GM12865 (cell line): ENCODE results near the gene RBFOX1.

Source experiments
- DNase-seq: peaks from one replicate; pipeline ENCODE4 v3.0.0; 2010; ENCODE audit warnings: low read depth
- H3K4me3 ChIP-seq: 2 replicates; pipeline ENCODE4 v1.5.1; 2011; ENCODE audit warnings: mild to moderate bottlenecking, low read depth, low read length, control low read depth
- TF ChIP-seq, protein P1 (sequence below): IDR thresholded peaks from 2 replicates; pipeline ENCODE4 v1.5.1; 2011; ENCODE audit warnings: low read length, control low read depth, low read depth, inconsistent platforms; ENCODE audit not compliant: insufficient read depth; ENCODE audit errors: missing control alignments

The RBFOX1 gene

DNA sequence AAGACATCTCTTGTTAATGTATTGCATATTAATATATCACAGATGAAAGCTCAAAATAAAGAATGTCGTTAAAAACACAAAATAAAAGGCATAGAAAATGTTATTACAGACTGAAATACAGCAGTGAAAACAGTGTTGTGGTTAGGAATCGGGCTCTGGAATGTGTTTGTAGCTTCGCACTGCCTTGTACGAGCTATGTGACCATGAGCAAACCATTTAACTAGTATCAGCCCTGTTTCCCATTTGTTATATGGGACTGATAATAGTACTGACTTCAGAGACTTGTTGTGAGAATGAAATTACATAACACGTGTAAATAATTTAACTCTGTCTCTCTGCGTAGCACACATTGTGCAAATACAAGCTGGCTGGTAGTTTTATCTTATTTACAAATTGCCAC lies 648 bp upstream of the RBFOX1 start:
- H3K4me3 ChIP-seq: no peak overlapping the region
- TF ChIP-seq, protein P1, sequence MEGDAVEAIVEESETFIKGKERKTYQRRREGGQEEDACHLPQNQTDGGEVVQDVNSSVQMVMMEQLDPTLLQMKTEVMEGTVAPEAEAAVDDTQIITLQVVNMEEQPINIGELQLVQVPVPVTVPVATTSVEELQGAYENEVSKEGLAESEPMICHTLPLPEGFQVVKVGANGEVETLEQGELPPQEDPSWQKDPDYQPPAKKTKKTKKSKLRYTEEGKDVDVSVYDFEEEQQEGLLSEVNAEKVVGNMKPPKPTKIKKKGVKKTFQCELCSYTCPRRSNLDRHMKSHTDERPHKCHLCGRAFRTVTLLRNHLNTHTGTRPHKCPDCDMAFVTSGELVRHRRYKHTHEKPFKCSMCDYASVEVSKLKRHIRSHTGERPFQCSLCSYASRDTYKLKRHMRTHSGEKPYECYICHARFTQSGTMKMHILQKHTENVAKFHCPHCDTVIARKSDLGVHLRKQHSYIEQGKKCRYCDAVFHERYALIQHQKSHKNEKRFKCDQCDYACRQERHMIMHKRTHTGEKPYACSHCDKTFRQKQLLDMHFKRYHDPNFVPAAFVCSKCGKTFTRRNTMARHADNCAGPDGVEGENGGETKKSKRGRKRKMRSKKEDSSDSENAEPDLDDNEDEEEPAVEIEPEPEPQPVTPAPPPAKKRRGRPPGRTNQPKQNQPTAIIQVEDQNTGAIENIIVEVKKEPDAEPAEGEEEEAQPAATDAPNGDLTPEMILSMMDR: no peak

DNA sequence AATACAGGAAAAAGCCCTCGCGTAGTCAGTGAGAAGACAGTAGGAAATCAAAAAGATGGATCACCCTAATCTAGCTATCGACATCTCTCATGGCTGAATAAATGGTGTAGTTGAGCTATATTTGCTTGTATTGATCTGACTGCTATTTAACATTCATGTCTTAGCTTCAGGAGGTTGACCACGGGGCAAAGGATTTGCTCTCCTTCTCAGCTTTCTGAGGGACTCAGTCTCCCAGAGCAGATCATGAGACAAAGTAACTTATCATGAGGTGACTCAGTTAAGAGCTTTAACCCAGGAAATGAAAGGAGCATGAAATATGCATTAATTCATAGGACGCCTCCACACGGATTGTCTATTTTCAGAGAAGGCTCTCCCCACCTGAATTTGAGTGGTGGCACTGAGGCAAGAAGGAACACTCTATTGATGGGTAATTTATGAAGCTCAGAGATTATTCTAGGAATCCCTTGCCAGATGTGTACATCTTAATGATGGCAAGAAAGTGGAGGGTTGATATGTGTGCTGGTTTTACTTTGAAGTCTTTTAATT lies 608 bp downstream of the RBFOX1 start:
- no peak for DNase-seq
- H3K4me3 ChIP-seq: no peak overlapping the region
- TF ChIP-seq, protein P1: no peak

More for the DNA sequence above, 648 bp upstream of the RBFOX1 start:
- no peak for DNase-seq

DNA sequence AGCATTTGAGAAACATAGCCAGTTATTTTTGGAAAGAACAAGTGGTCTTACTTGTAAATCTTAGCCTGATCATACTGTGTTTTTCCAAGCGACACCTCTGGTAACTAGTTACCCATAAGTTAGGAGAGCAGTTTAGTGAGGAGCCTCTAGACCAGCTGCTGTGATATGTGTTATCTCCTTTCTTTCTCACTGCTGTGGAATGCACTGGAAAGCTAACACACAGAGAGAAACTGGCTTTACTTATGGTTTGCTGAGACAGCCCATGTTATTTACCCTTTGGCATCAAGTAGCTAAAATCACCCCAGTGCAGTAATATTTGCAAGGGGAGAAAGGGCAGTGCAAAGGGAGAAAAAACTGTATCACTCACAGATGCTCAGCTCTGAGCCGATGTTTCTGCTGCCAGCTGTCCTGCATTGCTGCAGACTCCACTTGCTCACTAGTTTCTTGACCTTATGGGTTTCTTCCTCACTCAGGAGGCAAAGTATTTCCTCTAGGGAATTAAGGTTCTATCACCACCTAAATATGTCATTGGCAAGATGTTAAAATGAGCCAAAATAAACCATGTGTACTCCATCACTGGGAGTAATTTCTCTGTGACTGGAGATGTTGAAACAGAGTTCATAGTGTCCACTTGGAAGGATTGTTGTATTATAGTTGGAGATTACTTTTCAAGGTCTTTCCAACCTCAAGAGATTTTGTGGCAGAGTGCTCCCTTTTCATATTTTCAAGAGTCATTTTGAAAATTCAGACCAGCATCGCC lies 2.3 kb downstream of the RBFOX1 start:
- DNase-seq: no peak
- no peak overlapping the region for H3K4me3 ChIP-seq
- TF ChIP-seq, protein P1: no peak

DNA sequence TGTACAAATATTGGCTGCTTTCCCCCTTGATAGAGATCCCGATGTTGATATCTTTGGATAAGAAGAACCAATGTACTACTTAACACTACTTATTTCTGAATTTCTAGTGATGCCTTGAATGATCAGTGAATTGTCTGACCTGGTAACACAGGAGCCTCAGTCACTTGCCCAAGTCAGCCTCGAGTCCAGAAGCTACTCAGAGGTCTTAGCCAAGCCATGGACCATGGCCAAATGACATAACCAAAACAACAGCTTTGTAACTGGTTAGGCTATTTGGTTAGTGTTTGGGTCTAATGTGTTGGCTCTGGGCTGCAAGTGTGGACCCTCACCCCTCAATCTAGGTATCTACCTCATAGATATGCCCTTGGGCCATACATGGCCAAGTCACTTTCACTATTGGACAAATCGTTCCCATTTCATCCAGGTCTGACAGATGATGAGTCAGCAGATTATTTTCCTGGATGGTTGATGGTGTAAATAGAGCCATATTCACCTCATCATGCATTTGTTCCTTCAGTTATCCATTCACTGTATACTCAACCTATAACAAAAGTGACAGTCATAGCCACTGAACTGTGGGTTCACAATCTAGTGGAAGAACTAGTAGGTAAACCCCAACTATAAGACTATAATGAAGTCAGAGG lies 3.5 kb downstream of the RBFOX1 start:
- H3K4me3 ChIP-seq: no peak overlapping the region
- TF ChIP-seq, protein P1: no peak
- no peak for DNase-seq

DNA sequence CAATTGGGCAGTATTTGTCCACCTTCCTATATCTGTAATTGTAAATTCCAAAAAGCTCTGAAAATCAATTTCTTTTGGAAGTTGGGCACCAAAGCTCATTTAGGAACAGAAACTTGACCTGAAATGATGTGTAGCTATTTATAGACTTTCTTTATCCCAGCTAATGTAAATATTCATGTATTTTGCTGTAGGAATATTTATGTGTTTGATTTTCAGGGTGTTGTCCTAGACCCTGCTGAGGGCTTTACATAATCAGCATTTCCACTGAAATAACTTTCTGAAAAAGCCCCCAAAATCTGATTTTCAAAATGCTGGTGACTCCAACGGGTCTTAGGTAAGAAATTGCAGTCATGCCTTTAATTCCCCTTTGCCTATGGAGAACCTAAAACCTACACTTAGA lies 4.1 kb downstream of the RBFOX1 start:
- no peak overlapping the region for H3K4me3 ChIP-seq
- TF ChIP-seq, protein P1: no peak
- DNase-seq: no peak

DNA sequence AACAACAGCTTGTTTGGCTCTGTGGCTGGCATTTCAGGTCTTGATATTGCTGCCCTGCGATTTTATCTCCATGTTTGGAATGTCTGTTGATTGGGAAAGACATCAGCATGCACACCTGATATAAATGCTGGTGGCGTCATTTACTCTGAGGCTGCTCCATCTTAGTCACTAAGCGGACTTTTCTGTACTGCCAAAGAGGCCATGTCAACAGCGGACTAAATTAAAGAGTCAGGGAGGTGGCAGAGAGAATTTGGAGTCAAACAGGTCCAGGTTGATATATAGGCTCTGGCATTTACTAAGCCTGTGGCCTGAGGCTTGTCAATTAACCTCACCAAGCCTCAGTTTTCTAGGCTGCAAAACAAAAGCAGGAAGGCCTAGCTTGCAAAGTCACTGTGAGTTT lies 6.2 kb downstream of the RBFOX1 start:
- no peak overlapping the region for H3K4me3 ChIP-seq
- no peak for DNase-seq
- TF ChIP-seq, protein P1: no peak
